IMR-90 (cell line): ENCODE results near the gene NOC2L. TPM values are rescaled to one million over a fixed set of nuclear protein-coding genes. Genes with fewer than 3 reads are reported as not detected.

Experiments
- ATAC-seq: fragments of 200-7000 bp; cut with Tn5 transposase; 2 replicates; pipeline ENCODE4 v1.9.1; 2020; ENCODE audit warnings: low read depth, mild to moderate bottlenecking, moderate library complexity
- BruUV-seq: library from RNA; stranded (reverse); fragments of 400-500 nt; replicated peaks from 2 replicates; lab custom pipeline; 2021; lab: Mats Ljungman, UMichigan
- CTCF ChIA-PET: fragments of 300-600 bp; formaldehyde crosslinking; extraction: SDS; loops from one replicate; lab custom pipeline; 2021; ENCODE audit warnings: antibody characterized with exemption; lab: Yijun Ruan, JAX
- POLR2A ChIA-PET: fragments of 300-600 bp; sonication (Branson Sonifier 250); formaldehyde crosslinking; loops from one replicate; lab custom pipeline; 2022; ENCODE audit warnings: antibody characterized with exemption; ENCODE audit not compliant: unreplicated experiment; lab: Charles Lee
- DNase-seq: peaks from one replicate; pipeline ENCODE4 v3.0.0; 2013
- H2AFZ ChIP-seq: replicated peaks from 2 replicates; pipeline ENCODE3; 2013; ENCODE audit warnings: low read length, mild to moderate bottlenecking; ENCODE audit not compliant: poor library complexity
- H2AK5ac ChIP-seq: 2 replicates; pipeline ENCODE4 v1.6.1; 2013; ENCODE audit warnings: low read depth, low read length, inconsistent platforms
- H2AK9ac ChIP-seq: replicated peaks from 2 replicates; pipeline ENCODE3; 2013; ENCODE audit warnings: mild to moderate bottlenecking, low read depth, low read length, moderate library complexity; ENCODE audit not compliant: poor library complexity
- H2BK120ac ChIP-seq: 2 replicates; pipeline ENCODE4 v1.6.1; 2013; ENCODE audit warnings: low read depth, low read length, inconsistent platforms
- H2BK15ac ChIP-seq: 3 replicates; pipeline ENCODE4 v1.6.1; 2013; ENCODE audit warnings: low read depth, low read length, inconsistent platforms
- H2BK20ac ChIP-seq: 2 replicates; pipeline ENCODE4 v1.6.1; 2013; ENCODE audit warnings: low read depth, mild to moderate bottlenecking, inconsistent platforms, low read length, moderate library complexity
- H2BK5ac ChIP-seq: 2 replicates; pipeline ENCODE4 v1.6.1; 2013; ENCODE audit warnings: mild to moderate bottlenecking, low read depth, low read length, inconsistent platforms; ENCODE audit not compliant: poor library complexity, severe bottlenecking
- H3K14ac ChIP-seq: replicated peaks from 2 replicates; pipeline ENCODE4 v1.6.1; 2013; ENCODE audit warnings: low read depth, low read length, inconsistent platforms
- H3K18ac ChIP-seq: 2 replicates; pipeline ENCODE4 v1.6.1; 2013; ENCODE audit warnings: low read depth, low read length, control low read depth
- H3K23ac ChIP-seq: 2 replicates; pipeline ENCODE4 v1.6.1; 2013; ENCODE audit warnings: low read depth, low read length, inconsistent platforms
- H3K27ac ChIP-seq: 2 replicates; pipeline ENCODE4 v1.5.1; 2013; ENCODE audit warnings: mild to moderate bottlenecking, control low read depth, low read length; ENCODE audit not compliant: insufficient read depth
- H3K27me3 ChIP-seq: 2 replicates; pipeline ENCODE4 v1.6.1; 2013; ENCODE audit warnings: low read length; ENCODE audit not compliant: control insufficient read depth, insufficient read depth
- H3K36me3 ChIP-seq: 2 replicates; pipeline ENCODE4 v1.6.1; 2013; ENCODE audit warnings: low read length, mixed read lengths; ENCODE audit not compliant: control insufficient read depth, insufficient read depth
- H3K4ac ChIP-seq: 2 replicates; pipeline ENCODE4 v1.6.1; 2013; ENCODE audit warnings: low read depth, low read length, inconsistent platforms
- H3K4me1 ChIP-seq: 2 replicates; pipeline ENCODE4 v1.6.1; 2013; ENCODE audit warnings: low read length, mixed read lengths; ENCODE audit not compliant: control insufficient read depth, insufficient read depth
- H3K4me2 ChIP-seq: 2 replicates; pipeline ENCODE4 v1.6.1; 2013; ENCODE audit warnings: low read depth, mild to moderate bottlenecking, control low read depth, low read length, moderate library complexity
- H3K4me3 ChIP-seq: 2 replicates; pipeline ENCODE4 v1.5.1; 2013; ENCODE audit warnings: low read depth, mild to moderate bottlenecking, control low read depth, low read length, moderate library complexity; ENCODE audit not compliant: insufficient read depth
- H3K56ac ChIP-seq: 2 replicates; pipeline ENCODE4 v1.6.1; 2013; ENCODE audit warnings: low read length, inconsistent platforms; ENCODE audit not compliant: insufficient read depth; ENCODE audit errors: extremely low read depth
- H3K79me1 ChIP-seq, 2 experiments: 2 replicates each; pipeline ENCODE4 v1.6.1; 2013; ENCODE audit warnings: low read length in 2 of 2, inconsistent platforms in 1 of 2, low read depth in 1 of 2
- H3K9ac ChIP-seq: 2 replicates; pipeline ENCODE4 v1.6.1; 2013; ENCODE audit warnings: low read depth, low read length, control low read depth
- H3K9me1 ChIP-seq: 2 replicates; pipeline ENCODE4 v1.6.1; 2013; ENCODE audit warnings: low read length, inconsistent platforms; ENCODE audit not compliant: insufficient read depth
- H3K9me3 ChIP-seq: 2 replicates; pipeline ENCODE4 v1.6.1; 2013; ENCODE audit warnings: low read length; ENCODE audit not compliant: control insufficient read depth, insufficient read depth
- H4K20me1 ChIP-seq: 2 replicates; pipeline ENCODE4 v1.6.1; 2013; ENCODE audit warnings: low read length, inconsistent platforms; ENCODE audit not compliant: insufficient read depth
- H4K5ac ChIP-seq: 2 replicates; pipeline ENCODE4 v1.6.1; 2013; ENCODE audit warnings: mild to moderate bottlenecking, low read depth, low read length, control low read depth
- H4K8ac ChIP-seq, 2 experiments: 2 replicates each; pipeline ENCODE4 v1.6.1; 2013; ENCODE audit warnings: low read depth in 2 of 2, low read length in 2 of 2, control low read depth in 1 of 2, inconsistent platforms in 1 of 2
- H4K91ac ChIP-seq: 2 replicates; pipeline ENCODE4 v1.6.1; 2013; ENCODE audit warnings: low read depth, low read length, inconsistent platforms; ENCODE audit not compliant: insufficient read depth
- CEBPB ChIP-seq: IDR thresholded peaks from 2 replicates; pipeline ENCODE4 v1.6.1; 2012; ENCODE audit warnings: low read depth, low read length, improper control_type of control experiment
- MAFK ChIP-seq: IDR thresholded peaks from 2 replicates; pipeline ENCODE4 v1.6.1; 2012; ENCODE audit warnings: low read depth, low read length, improper control_type of control experiment
- MAZ ChIP-seq: IDR thresholded peaks from 2 replicates; pipeline ENCODE4 v1.6.1; 2012; ENCODE audit warnings: low read depth, mild to moderate bottlenecking, low read length, improper control_type of control experiment, moderate library complexity, borderline replicate concordance
- MXI1 ChIP-seq: IDR thresholded peaks from 2 replicates; pipeline ENCODE4 v1.6.1; 2012; ENCODE audit warnings: low read depth, mild to moderate bottlenecking, low read length, moderate library complexity, borderline replicate concordance
- POLR2A ChIP-seq: IDR thresholded peaks from 2 replicates; pipeline ENCODE4 v1.6.1; 2012; ENCODE audit warnings: mild to moderate bottlenecking, low read depth, low read length
- RAD21 ChIP-seq: IDR thresholded peaks from 2 replicates; pipeline ENCODE4 v1.6.1; 2012; ENCODE audit warnings: low read length, improper control_type of control experiment
- RCOR1 ChIP-seq: IDR thresholded peaks from 2 replicates; pipeline ENCODE4 v1.6.1; 2012; ENCODE audit warnings: mild to moderate bottlenecking, low read length, improper control_type of control experiment; ENCODE audit not compliant: insufficient replicate concordance
- RFX5 ChIP-seq: IDR thresholded peaks from 2 replicates; pipeline ENCODE4 v1.8.0; 2012; ENCODE audit warnings: low read depth, mild to moderate bottlenecking, low read length, moderate library complexity
- SMC3 ChIP-seq: fragments of 150-350 bp; IDR thresholded peaks from 2 replicates; pipeline ENCODE4 v1.6.1; 2016; ENCODE audit warnings: low read depth, mild to moderate bottlenecking, antibody characterized with exemption, low read length, moderate library complexity
- USF2 ChIP-seq: fragments of 150-350 bp; IDR thresholded peaks from 2 replicates; pipeline ENCODE4 v1.6.1; 2017; ENCODE audit warnings: mild to moderate bottlenecking, antibody characterized with exemption, low read length, low read depth
- WGBS, 2 experiments: methylation state at CpG; one replicate each; pipeline versions ENCODE4 v1.1.5 to v1.1.7; 2013; ENCODE audit warnings: missing lambda C conversion rate in 2 of 2; ENCODE audit not compliant: insufficient read length in 1 of 2; ENCODE audit errors: extremely low coverage in 2 of 2; 5-methylcytosine and 5-hydroxymethylcytosine counted together
- dilution Hi-C: fragments of 300-500 bp; cut with HindIII; formaldehyde crosslinking; loops from one replicate; pipeline ENCODE4 v1.14.3; 2018; ENCODE audit warnings: low sequenced_read_pairs; ENCODE audit not compliant: unreplicated experiment
- in situ Hi-C: fragments of 300-500 bp; cut with MboI; formaldehyde crosslinking; loops from 3 replicates; pipeline ENCODE4 v1.14.3; 2019; ENCODE audit warnings: low sequenced_read_pairs, inconsistent platforms, mixed read lengths
- intact Hi-C: fragments of 100-400 bp; cut with micrococcal nuclease; formaldehyde crosslinking; loops from 2 replicates; pipeline ENCODE4 v1.10.0; 2022
- polyA plus RNA-seq, 3 experiments: library from polyadenylated mRNA; depleted of rRNA; stranded (reverse); fragments of >200 nt; gene quantifications; 2 replicates each; pipeline ENCODE4 v1.2.3, GENCODE V29; 2012; ENCODE audit warnings: low replicate concordance in 1 of 3
- total RNA-seq: library from RNA; depleted of rRNA; stranded (reverse); fragments of >200 nt; gene quantifications from 2 replicates; pipeline ENCODE4 v1.2.3, GENCODE V29; 2012
- TF ChIP-seq, protein P1 (sequence below): conservative IDR thresholded peaks from 2 replicates; pipeline ENCODE4 v1.5.1; 2012; ENCODE audit warnings: mild to moderate bottlenecking, low read depth, low read length, improper control_type of control experiment

The NOC2L gene
- total and polyA plus RNA-seq, 2 of the 4 experiments (the other 2 are of a cell fraction) = 74.2 to 106 TPM

DNA sequence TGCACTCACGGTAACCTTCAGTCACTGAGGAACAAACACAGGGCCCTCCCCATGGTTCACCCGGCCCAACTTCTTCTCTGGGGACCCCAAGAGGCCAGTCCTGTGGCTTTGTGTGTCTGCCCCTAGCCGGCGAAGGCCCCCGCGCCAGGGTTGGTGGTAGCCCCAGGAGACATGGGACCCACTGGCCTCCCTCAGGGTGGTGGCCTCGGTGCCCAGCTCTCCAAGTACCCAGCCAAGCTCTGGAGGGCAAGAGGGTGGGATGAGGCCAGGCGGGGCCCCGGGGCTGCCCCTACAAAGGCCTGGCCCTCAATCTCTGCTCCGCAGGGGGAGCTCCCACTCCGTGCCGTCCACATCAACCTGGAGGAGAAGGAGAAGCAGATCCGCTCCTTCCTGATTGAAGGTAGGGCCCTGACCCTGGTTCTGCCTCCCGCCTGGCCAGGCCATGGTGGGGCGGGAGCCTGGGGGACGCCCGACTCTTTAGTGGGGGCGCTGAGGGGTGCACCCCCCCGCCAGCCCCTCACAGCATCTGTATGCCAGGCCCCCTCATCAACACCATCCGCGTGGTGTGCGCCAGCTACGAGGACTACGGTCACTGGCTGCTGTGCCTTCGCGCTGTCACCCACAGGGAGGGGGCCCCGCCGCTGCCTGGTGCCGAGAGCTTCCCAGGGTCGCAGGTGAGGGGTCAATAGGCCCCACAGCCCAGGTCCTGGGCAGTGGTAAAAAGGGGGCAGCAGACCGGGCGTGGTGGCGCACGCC lies 12.9 kb upstream of the NOC2L start:
- H3K4me2 ChIP-seq = no peak overlapping the region
- H3K9ac ChIP-seq = no peak overlapping the region
- BruUV-seq = no TSS peak
- peaks cover 5% of the 10 kb centered on the region; the same call in 1 of the 2 replicates for H3K27me3 ChIP-seq
- no peaks in the 10 kb centered on the region; the same call in 1 of the 2 replicates for H4K20me1 ChIP-seq
- no peak overlapping the region for H3K14ac ChIP-seq
- ATAC-seq (no peak), DNase-seq (no peak)
- no peak overlapping the region for H2BK20ac ChIP-seq
- no peaks in the 10 kb centered on the region for H3K36me3 ChIP-seq
- H3K23ac ChIP-seq = no peak overlapping the region
- H3K18ac ChIP-seq = no peak overlapping the region
- H3K9me1 ChIP-seq = peaks cover 6% of the 10 kb centered on the region
- dilution Hi-C loops (no loop called here), intact Hi-C loops (no loop called here), in situ Hi-C loops (no loop called here)
- ChIA-PET POLR2A (no interaction called here), CTCF (no interaction called here)
- 0 out of 2 replicates have a peak, but pooled peaks cover 2% of the 10 kb centered on the region for H3K4me1 ChIP-seq
- no peak overlapping the region for H2AFZ ChIP-seq
- no peak overlapping the region for H3K27ac ChIP-seq
- no peaks in the 10 kb centered on the region for H3K9me3 ChIP-seq
- no peak for TF ChIP-seq POLR2A
- TF ChIP-seq MAZ = no peak
- TF ChIP-seq RFX5 = no peak
- no peak for TF ChIP-seq RCOR1
- TF ChIP-seq CEBPB = no peak
- TF ChIP-seq MAFK = no peak
- TF ChIP-seq, protein P1, sequence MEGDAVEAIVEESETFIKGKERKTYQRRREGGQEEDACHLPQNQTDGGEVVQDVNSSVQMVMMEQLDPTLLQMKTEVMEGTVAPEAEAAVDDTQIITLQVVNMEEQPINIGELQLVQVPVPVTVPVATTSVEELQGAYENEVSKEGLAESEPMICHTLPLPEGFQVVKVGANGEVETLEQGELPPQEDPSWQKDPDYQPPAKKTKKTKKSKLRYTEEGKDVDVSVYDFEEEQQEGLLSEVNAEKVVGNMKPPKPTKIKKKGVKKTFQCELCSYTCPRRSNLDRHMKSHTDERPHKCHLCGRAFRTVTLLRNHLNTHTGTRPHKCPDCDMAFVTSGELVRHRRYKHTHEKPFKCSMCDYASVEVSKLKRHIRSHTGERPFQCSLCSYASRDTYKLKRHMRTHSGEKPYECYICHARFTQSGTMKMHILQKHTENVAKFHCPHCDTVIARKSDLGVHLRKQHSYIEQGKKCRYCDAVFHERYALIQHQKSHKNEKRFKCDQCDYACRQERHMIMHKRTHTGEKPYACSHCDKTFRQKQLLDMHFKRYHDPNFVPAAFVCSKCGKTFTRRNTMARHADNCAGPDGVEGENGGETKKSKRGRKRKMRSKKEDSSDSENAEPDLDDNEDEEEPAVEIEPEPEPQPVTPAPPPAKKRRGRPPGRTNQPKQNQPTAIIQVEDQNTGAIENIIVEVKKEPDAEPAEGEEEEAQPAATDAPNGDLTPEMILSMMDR = no peak
- no peak for TF ChIP-seq RAD21
- no peak for TF ChIP-seq MXI1
- no peak for TF ChIP-seq SMC3
- TF ChIP-seq USF2 = no peak
- H2BK15ac ChIP-seq = no peak overlapping the region
- no peak overlapping the region for H2BK120ac ChIP-seq
- H4K5ac ChIP-seq = no peak overlapping the region
- H3K79me1 ChIP-seq = 0 out of 4 replicates have a peak, but pooled peaks cover 0 to 5% of the 10 kb centered on the region in 2 experiments
- H4K91ac ChIP-seq = no peak overlapping the region
- no peak overlapping the region for H2BK5ac ChIP-seq
- H3K4me3 ChIP-seq = no peak overlapping the region
- H2AK5ac ChIP-seq = no peak overlapping the region
- H2AK9ac ChIP-seq = no peak overlapping the region
- H3K4ac ChIP-seq = no peak overlapping the region
- no peak overlapping the region for H3K56ac ChIP-seq
- no peak overlapping the region for H4K8ac ChIP-seq
- 82% methylated on average over 12 of the region's 34 CpGs; no CpG with 5 or more reads in 1 of the 2 experiments for WGBS, 2 experiments
